BE2C (cell line): ENCODE results near the gene OMA1.
"Not testable (repeated sequence)": the region's sequence is repeated elsewhere in the genome, so short reads cannot be mapped to it uniquely, and the experiment has no call there.

ENCODE experiments used
- DNase-seq: peaks from one replicate; pipeline ENCODE4 v3.0.0-alpha.2; 2020
- H3K27me3 ChIP-seq: fragments of 250-450 bp; sonication (Bioruptor Pico); 2 replicates; pipeline ENCODE4 v1.5.1; 2020; ENCODE audit warnings: mild to moderate bottlenecking
- H3K36me3 ChIP-seq: fragments of 250-450 bp; sonication (Bioruptor Pico); 2 replicates; pipeline ENCODE4 v1.5.1; 2020; ENCODE audit warnings: mild to moderate bottlenecking
- H3K4me1 ChIP-seq: fragments of 250-450 bp; sonication (Bioruptor Pico); 2 replicates; pipeline ENCODE4 v1.5.1; 2020
- H3K4me3 ChIP-seq: 2 replicates; pipeline ENCODE4 v1.5.1; 2011; ENCODE audit warnings: low read depth, low read length
- H3K9me3 ChIP-seq: fragments of 250-450 bp; sonication (Bioruptor Pico); 2 replicates; pipeline ENCODE4 v1.5.1; 2020
- CTCF ChIP-seq: IDR thresholded peaks from 2 replicates; pipeline ENCODE4 v1.5.1; 2012; ENCODE audit warnings: mild to moderate bottlenecking, low read depth, low read length

The OMA1 gene

GRCh38 chr1:58583496-58583895 is 37.0 kb upstream of the OMA1 start:
- no peak overlapping the region for H3K4me3 ChIP-seq
- H3K9me3 ChIP-seq = no peaks in the 10 kb centered on the region
- no peak for TF ChIP-seq CTCF
- no peaks in the 10 kb centered on the region for H3K36me3 ChIP-seq
- no peak for DNase-seq
- no peaks in the 10 kb centered on the region for H3K27me3 ChIP-seq
- no peaks in the 10 kb centered on the region for H3K4me1 ChIP-seq

GRCh38 chr1:58582143-58582542 is 35.6 kb upstream of the OMA1 start:
- H3K27me3 ChIP-seq, DNase-seq, H3K9me3 ChIP-seq, H3K4me3 ChIP-seq, H3K4me1 ChIP-seq, H3K36me3 ChIP-seq: not testable (repeated sequence)

- no peaks in the 10 kb centered on the region for H3K9me3 ChIP-seq
- H3K4me1 ChIP-seq = no peaks in the 10 kb centered on the region
- H3K36me3 ChIP-seq = no peaks in the 10 kb centered on the region
- peaks cover 3% of the 10 kb centered on the region; the same call in 1 of the 2 replicates for H3K27me3 ChIP-seq
- H3K4me3 ChIP-seq = no peak overlapping the region
- DNase-seq = no peak
- TF ChIP-seq CTCF = no peak
Measured at GRCh38 chr1:58581641-58582040, 35.1 kb upstream of the OMA1 start.

- peaks cover 3% of the 10 kb centered on the region; the same call in 1 of the 2 replicates for H3K27me3 ChIP-seq
- H3K4me1 ChIP-seq = no peaks in the 10 kb centered on the region
- no peak overlapping the region for H3K4me3 ChIP-seq
- TF ChIP-seq CTCF = no peak
- DNase-seq = no peak
- H3K36me3 ChIP-seq = no peaks in the 10 kb centered on the region
- no peaks in the 10 kb centered on the region for H3K9me3 ChIP-seq
Measured at GRCh38 chr1:58580186-58580585, 33.7 kb upstream of the OMA1 start.

GRCh38 chr1:58577654-58578030 is 31.1 kb upstream of the OMA1 start:
- TF ChIP-seq CTCF = no peak
- Histone ChIP-seq H3K4me1 (no peaks in the 10 kb centered on the region), H3K36me3 (no peaks in the 10 kb centered on the region), H3K27me3 (peaks cover 3% of the 10 kb centered on the region; the same call in 1 of the 2 replicates), H3K4me3 (no peak overlapping the region), H3K9me3 (no peaks in the 10 kb centered on the region)
- DNase-seq = no peak

- no peak for DNase-seq
- no peak for TF ChIP-seq CTCF
- Histone ChIP-seq H3K4me3 (no peak within 1 kb of the TSS), H3K9me3 (no peaks in the 10 kb centered on the region), H3K36me3 (no peaks in the 10 kb centered on the region), H3K4me1 (no peaks in the 10 kb centered on the region), H3K27me3 (peaks cover 3% of the 10 kb centered on the region; the same call in 1 of the 2 replicates)
Measured at GRCh38 chr1:58576727-58577653, 30.5 kb upstream of the OMA1 start, which contains the start of gene TACSTD2. Gene TACSTD2, minus strand, starts transcription at chr1:58577252. Its CDS starts 96 bp downstream, at chr1:58577156.
